GM19452 (cell line): ENCODE data around the gene TTC19.
"Not testable (repeated sequence)": the region's sequence is repeated elsewhere in the genome, so short reads cannot be mapped to it uniquely, and the experiment has no call there.

Experiments used
- ATAC-seq: cut with Tn5 transposase; IDR thresholded peaks from one replicate; pipeline ENCODE4 v1.9.1; 2021; ENCODE audit not compliant: unreplicated experiment

The TTC19 gene

GRCh38 chr17:16027708-16028584 lies 28.3 kb downstream of the TTC19 start:
- peak; percentile 86 for ATAC-seq

GRCh38 chr17:16033729-16034349 lies 34.2 kb downstream of the TTC19 start:
- no peak for ATAC-seq

GRCh38 chr17:16036261-16036660 lies 36.6 kb downstream of the TTC19 start:
- no peak for ATAC-seq

GRCh38 chr17:16037636-16038035 lies 38.0 kb downstream of the TTC19 start:
- ATAC-seq: no peak

GRCh38 chr17:16040710-16041251 lies 41.2 kb downstream of the TTC19 start:
- ATAC-seq: no peak

GRCh38 chr17:16044487-16044886 lies 44.9 kb downstream of the TTC19 start:
- ATAC-seq: no peak

GRCh38 chr17:16046966-16047365 lies 47.3 kb downstream of the TTC19 start:
- no peak for ATAC-seq

- no peak for ATAC-seq
These were observed 49.3 kb downstream of the TTC19 start for GRCh38 chr17:16048811-16049449.

- no peak for ATAC-seq
These were observed 51.2 kb downstream of the TTC19 start for GRCh38 chr17:16050844-16051243.

GRCh38 chr17:16052486-16052885 lies 52.9 kb downstream of the TTC19 start:
- no peak for ATAC-seq

- ATAC-seq: not testable (repeated sequence)
These were observed 55.5 kb downstream of the TTC19 start for GRCh38 chr17:16055139-16055538.

GRCh38 chr17:16061631-16062030 lies 62.0 kb downstream of the TTC19 start:
- no peak for ATAC-seq

GRCh38 chr17:16066125-16066524 lies 66.5 kb downstream of the TTC19 start:
- ATAC-seq: no peak

- no peak for ATAC-seq
These were observed 68.7 kb downstream of the TTC19 start for GRCh38 chr17:16068323-16068722.

- no peak for ATAC-seq
These were observed 72.4 kb downstream of the TTC19 start for GRCh38 chr17:16072031-16072430.

- ATAC-seq: no peak
These were observed 74.2 kb downstream of the TTC19 start for GRCh38 chr17:16073845-16074244.

GRCh38 chr17:16074423-16074822 lies 74.8 kb downstream of the TTC19 start:
- no peak for ATAC-seq

- no peak for ATAC-seq
These were observed 76.3 kb downstream of the TTC19 start for GRCh38 chr17:16075949-16076348.
